Embryonic facial prominence (tissue), 1 donor: Measurements from ENCODE around the gene MARCO.
"Not testable (repeated sequence)": the region's sequence is repeated elsewhere in the genome, so short reads cannot be mapped to it uniquely, and the experiment has no call there.

Experiments
- DNase-seq: peaks from one replicate; pipeline ENCODE4 v3.0.0-alpha.2; 2016; ENCODE audit errors: extremely low spot score

Gene MARCO

GRCh38 chr2:118974103-118974993 is 32.4 kb downstream of the MARCO start:
- DNase-seq, result no peak

DNA sequence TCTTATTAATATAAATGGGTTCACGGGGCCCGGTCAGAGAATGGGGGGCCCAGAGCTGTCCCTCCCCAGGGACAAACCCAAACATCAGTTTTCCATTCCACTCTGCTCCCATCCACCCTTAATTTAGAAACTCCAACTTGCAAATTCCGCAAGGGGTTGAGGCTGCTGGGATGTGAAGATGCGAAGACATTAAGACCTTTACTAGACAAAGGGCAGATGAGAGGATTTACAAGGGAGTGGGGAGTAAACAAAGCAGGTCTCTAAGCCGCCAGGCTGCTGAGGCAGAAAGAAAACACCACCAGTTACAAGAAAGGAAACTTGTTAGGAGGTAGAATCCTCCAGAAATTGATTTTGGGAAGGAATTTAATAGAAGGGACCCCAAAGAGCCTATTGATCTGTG is 33.1 kb downstream of the MARCO start:
- no peak for DNase-seq

GRCh38 chr2:118978064-118978463 is 36.1 kb downstream of the MARCO start:
- no peak for DNase-seq

DNA sequence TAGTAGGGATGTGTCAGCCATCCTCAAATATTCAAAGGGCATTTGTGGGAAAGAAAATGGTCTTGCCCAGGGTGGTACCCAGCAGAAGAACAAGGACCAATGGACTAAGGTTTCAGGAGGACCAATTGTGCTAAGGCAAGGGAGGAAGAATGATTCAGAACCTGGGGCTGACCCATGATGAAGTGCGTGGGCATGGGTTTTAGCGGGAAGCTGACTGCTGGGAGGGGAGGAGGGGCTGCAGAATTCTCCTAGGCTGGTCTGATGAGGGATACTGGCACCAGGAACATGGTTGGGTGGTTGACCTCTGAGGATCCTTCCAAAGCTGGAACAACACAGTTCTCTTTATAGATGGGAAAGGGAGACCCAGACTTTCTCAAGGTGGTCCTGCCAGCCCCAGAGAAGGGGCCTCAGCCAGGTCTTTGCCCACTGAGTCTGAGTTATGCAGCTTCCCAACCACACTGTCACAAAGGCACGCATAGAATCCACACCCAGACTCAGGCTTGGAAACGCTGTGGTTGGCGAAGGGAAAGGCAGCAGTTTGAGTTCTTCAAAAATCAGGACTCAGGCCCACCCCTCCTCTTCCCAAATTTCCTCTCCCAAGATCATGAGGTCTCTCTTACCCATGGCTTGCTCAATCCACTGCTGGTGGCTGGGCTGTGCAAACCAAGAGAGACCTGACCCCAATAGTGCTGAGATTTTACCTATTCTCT is 37.3 kb downstream of the MARCO start:
- DNase-seq, result no peak

DNA sequence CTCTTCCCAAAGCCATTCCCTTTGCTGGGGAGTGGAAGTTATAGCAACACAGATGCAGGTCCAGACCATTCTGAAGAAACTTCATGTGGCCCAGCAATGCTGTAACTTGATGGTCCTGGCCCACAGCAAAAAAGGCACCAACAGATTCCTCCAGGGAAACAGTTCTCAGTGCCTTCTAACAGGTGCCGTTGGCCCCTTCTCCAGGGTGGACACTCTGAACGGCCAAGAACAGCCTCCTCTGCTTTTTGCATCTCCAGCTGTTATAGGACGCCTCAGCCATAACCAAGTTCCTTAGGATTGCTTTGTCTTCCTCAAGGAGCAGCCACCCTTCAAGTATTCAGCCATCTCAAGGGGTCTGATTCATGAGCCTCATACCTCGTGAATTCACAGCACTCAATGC is 38.0 kb downstream of the MARCO start:
- no peak for DNase-seq

GRCh38 chr2:118980573-118980972 is 38.6 kb downstream of the MARCO start:
- DNase-seq, result no peak

GRCh38 chr2:118981632-118982031 is 39.6 kb downstream of the MARCO start:
- DNase-seq, result no peak

DNA sequence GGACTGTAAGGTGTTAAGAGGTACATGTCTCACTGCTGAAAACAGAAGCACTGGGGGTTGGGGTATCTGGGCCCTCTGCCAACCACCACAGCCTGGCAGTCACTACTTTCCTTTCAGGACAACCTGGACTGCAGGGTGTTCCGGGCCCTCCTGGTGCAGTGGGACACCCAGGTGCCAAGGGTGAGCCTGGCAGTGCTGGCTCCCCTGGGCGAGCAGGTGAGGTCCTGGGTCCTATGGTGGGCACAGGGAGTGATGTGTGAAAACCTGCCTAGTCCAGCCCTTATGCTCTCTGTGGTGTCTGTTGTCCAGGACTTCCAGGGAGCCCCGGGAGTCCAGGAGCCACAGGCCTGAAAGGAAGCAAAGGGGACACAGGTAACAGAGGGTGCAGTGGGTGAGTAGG is 40.0 kb downstream of the MARCO start:
- DNase-seq, result no peak

DNA sequence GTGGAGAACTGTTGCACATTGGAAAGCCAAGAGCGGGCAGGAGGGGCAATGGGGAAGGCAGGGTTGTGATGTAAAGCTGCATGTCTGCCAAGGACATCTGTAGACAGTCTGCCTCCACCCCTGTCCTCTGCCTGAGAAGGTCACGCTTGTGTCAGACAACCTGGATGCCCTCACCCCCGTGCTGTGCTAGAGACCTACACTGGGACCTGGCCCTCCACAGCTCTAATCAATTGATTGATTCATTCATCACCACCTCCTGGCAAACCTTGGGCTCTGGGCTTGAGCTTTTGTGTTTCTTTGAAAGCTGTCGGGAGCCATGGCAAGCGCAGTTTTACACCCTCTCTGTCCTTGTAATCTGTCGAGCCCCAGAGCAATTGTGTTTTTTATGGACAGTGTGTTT is 41.1 kb downstream of the MARCO start:
- no peak for DNase-seq

DNA sequence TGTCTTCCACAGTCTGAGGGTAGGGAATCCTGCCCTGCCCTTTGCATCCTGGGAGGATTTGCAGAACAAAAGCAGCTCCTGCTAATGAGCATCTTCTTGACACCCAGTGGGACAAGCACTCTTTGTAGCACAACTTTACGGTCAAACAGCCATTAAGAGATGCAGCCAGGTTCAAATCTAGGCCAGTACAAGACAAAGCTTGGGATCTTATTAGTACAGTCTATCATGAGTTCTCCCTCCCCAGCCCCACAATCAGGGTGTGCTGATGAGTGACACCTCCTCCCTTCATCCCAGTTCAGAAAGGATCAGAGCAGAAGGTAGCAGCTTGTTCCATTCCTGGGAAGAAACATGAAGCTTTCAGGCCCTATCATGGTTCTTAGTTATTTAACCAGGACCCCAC is 41.9 kb downstream of the MARCO start:
- no peak for DNase-seq

GRCh38 chr2:118986738-118987137 is 44.7 kb downstream of the MARCO start:
- DNase-seq, result no peak

DNA sequence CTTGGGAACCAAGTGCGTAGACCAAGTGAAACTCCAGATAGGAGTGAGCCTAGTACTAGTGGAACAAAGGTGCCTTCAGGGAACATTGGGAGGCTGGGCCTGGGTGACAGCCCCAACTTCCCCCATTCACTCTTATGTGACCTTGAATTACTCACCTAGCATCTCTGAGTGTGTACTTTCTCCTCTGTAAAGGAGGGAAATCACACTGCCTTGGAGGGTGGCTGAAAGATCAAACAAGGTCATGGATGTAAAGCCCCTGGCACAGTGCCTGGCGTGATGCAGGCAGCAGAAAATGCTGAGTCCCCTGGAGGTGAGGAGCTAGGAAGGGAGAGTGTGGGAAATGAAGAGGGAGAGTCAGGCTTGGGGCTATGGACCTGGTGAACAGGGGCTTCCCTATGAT is 45.9 kb downstream of the MARCO start:
- DNase-seq, result no peak

DNA sequence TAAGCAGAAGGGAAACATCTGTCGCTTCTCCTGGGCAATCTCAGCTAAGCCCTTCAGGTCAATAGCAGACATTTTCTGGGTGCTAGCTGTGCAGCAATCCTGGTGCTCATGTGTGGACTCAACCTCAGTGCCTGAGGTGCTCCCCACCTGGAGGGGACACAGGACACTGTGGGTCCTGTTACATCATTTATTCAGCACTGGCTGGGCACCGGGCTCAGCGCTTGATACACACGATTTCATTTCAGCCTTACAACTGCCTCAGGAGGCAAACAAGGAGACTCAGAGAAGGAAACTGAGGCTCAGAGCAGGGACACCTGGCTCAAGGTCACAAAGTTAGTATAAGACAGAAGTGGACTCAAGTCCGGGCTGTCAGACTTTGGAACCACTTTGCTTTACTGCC is 46.7 kb downstream of the MARCO start:
- DNase-seq, result no peak

DNA sequence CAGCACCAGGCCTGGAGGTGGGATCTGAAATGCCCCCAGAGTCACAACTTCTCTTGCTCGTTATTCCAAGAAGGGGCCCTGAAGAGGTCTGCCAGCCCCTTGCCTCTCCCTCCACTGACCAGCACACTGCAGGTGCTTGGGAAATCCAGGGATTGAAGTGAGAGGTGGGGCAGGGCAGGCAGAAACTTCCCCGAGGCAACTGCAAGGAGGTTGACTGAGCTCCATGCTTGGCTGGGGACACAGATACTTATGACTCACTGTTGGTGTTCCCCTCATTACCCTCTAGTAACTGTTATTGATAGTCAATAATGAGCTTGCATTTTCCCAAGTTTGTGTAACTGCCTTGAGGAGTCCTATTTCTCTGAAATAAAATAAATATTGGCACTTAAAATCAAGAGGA is 47.5 kb downstream of the MARCO start:
- DNase-seq, result no peak

GRCh38 chr2:118990757-118991545 is 49.0 kb downstream of the MARCO start:
- DNase-seq, result no peak

GRCh38 chr2:118991554-118991953 is 49.6 kb downstream of the MARCO start:
- DNase-seq, result no peak

DNA sequence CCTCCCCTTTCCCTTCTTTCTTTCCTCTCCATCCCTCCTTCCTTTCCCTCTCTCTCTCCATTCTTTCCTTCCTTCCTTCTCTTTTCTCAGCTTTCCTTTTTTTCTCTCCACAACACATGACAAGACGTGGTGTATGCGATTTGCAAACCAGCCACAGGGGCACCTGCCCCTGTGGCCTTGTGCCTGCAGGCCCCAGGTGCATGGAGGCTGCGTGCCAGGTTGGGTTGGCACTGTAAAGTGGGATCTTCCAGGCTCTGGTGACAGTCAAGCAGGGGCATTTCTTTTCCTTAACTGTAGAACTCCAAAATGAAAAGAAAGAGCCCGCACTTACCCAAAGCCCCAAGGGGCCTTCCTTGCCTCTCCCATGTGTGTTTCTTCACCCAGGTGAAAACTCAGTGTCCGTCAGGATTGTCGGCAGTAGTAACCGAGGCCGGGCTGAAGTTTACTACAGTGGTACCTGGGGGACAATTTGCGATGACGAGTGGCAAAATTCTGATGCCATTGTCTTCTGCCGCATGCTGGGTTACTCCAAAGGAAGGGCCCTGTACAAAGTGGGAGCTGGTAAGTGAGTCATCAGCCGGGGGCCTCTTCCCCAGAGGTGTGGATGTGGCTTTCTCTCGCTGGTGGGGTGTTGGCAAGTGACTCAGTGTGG is 50.9 kb downstream of the MARCO start:
- no peak for DNase-seq

GRCh38 chr2:118993392-118993752 is 51.4 kb downstream of the MARCO start:
- no peak for DNase-seq

DNA sequence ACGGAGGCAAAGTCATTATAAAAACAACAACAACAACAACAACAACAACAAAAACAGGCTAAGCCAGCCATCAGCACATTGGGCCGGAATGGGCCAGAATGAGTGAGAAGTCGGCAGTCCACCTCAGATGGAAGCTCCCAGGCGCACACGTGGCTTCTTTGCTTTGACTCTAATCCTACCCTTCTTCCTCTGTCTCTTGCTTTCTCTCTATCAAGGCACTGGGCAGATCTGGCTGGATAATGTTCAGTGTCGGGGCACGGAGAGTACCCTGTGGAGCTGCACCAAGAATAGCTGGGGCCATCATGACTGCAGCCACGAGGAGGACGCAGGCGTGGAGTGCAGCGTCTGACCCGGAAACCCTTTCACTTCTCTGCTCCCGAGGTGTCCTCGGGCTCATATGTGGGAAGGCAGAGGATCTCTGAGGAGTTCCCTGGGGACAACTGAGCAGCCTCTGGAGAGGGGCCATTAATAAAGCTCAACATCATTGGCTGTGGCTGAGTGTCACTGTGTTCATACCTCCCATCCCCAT is 52.2 kb downstream of the MARCO start:
- no peak for DNase-seq

DNA sequence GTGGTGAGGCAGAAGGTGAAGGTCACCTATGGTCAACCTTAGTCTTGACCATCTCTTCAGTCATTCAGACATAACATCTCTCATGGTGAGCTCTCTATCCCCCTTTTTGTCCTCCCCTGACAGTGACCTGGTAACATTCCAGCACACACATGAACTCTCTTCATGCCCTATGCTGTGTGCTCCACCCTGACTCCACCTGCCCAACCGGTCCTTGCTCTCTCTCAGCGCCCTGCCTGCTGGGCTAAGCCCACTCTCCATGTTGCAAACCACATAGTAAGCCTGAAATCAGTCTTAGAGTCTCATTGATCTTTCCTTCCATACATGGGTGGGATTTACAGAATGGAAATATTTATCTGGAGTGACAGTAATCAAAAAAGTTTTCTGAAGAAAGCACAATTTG is 52.8 kb downstream of the MARCO start:
- DNase-seq, result no peak

- DNase-seq, result not testable (repeated sequence)
Observed at GRCh38 chr2:119003856-119004255, 61.9 kb downstream of the MARCO start.

DNA sequence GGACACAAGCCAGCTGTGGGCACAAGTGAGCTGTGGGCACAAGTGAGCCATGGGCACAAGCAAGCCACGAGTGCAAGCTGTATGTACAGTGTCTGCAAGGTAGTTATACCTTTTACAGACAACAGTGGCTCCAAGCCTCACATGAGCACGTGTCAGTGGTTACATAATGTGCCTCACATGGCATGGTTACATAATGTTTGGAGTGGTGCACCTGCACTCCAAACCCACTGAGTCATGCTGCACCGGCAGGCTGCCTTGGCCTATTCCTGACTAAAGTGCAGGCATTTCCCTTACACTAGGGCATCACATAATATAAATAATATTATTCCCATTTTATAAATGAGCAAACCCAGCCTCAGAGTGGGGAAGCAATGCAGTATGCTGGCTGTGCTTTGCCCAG is 62.6 kb downstream of the MARCO start:
- no peak for DNase-seq
